LNCAP (cell line): ENCODE data around the gene EXOC1L.

Experiments
- TF ChIP-seq, protein P1 (sequence below): fragments of 450-650 bp; IDR thresholded peaks from 2 replicates; pipeline ENCODE4 v1.5.1; 2017; ENCODE audit warnings: mild to moderate bottlenecking

EXOC1L gene

GRCh38 chr4:55874831-55875230, 55.2 kb downstream of the EXOC1L start:
- TF ChIP-seq, protein P1, sequence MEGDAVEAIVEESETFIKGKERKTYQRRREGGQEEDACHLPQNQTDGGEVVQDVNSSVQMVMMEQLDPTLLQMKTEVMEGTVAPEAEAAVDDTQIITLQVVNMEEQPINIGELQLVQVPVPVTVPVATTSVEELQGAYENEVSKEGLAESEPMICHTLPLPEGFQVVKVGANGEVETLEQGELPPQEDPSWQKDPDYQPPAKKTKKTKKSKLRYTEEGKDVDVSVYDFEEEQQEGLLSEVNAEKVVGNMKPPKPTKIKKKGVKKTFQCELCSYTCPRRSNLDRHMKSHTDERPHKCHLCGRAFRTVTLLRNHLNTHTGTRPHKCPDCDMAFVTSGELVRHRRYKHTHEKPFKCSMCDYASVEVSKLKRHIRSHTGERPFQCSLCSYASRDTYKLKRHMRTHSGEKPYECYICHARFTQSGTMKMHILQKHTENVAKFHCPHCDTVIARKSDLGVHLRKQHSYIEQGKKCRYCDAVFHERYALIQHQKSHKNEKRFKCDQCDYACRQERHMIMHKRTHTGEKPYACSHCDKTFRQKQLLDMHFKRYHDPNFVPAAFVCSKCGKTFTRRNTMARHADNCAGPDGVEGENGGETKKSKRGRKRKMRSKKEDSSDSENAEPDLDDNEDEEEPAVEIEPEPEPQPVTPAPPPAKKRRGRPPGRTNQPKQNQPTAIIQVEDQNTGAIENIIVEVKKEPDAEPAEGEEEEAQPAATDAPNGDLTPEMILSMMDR, result no peak

DNA sequence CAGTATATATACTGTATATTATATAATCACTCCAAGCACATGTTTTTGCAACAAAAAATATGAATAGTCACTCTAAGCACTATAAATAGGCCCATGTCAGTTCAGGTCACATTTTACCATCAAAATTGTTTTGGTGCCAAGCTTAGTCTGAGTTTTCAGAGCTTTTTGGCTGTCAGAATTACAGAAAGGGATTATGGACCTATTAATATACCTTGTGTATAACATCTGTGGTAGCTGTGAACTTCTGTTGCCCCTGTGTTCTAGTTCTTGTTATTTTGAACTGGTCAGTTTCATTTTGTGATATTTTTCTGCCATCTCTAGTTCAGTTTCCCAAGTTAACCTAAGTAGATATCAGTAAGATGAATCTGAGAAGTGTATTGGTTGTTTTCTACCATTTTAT, 56.8 kb downstream of the EXOC1L start:
- TF ChIP-seq, protein P1, result no peak

DNA sequence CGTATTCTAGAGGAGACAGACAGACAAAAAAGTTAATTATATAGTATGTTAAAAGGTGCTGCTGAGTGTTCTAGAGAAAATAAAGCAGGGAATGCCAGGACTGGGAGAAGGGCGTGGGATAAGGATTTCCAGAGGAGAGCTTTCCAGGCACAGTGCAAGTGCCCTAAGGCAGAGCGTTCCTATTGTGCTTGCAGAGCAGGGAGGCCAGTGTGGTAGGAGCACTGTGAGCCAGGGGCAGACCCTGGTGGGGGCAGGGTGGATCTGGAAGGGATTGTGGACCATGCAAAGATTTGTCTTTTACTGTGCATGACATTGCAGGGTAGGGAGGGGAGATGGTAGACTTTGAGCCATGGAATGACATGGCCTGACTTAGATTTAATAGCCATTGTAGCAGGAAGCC, 59.6 kb downstream of the EXOC1L start:
- TF ChIP-seq, protein P1, result no peak

DNA sequence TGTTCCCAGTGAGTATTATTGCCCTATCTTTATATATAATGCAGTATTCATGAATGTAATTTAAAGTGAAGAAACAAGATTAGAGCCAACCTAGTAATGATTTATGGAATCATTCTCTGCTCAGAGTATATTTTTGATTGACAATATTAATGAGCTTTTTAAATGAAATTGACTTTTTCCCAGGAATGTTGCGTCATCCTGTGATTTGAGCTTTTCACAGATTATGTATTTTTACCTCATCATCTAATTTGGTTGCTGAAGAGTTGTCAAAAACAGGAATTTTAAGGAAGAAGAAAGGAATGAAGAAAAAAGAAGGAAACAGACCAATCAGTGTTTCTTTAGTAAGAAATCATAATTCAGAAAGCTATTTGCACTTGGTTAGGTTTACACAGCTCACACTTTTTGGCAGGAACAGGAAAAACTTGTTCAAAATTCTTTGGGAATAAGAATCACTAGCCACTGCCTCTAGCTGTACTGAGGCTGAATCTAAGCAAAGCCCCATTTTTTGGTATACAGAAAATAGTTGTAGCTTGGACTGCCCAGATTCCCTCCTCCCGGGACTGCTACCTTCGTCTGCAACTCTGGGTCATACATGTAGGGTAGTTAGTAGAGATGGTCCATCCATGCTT, 61.2 kb downstream of the EXOC1L start:
- TF ChIP-seq, protein P1, result no peak

GRCh38 chr4:55884093-55884850, 64.7 kb downstream of the EXOC1L start:
- TF ChIP-seq, protein P1, result no peak

DNA sequence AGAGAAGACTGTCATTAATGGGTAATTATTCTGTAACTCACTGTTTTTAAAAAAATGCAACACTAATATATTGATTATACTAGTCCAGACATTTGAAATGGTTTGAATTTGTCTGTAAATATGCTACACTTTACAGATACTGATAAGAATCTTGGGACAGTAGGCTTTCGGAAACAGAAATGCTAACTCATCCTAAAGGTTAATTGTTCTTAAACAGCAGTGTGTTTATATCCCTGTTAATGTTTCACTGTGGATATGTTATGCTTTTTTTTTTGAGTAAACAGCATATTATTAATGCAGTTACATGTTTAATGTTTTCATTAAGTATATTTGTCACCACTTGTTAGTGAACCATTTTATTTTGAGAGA, 65.2 kb downstream of the EXOC1L start:
- TF ChIP-seq, protein P1, result no peak
